T-helper 17 cell (primary cell): ENCODE measurements around the gene NAGA. TPM values are rescaled to one million over a fixed set of nuclear protein-coding genes. Genes with fewer than 3 reads are reported as not detected.
"Not testable (repeated sequence)": the region's sequence is repeated elsewhere in the genome, so short reads cannot be mapped to it uniquely, and the experiment has no call there.

Source experiments
- ATAC-seq: fragments of 150-1000 bp; cut with Tn5 transposase; 2 replicates; pipeline ENCODE4 v1.10.0; 2021; ENCODE audit warnings: mild to moderate bottlenecking, moderate library complexity
- DNase-seq, 3 donors: peaks; one replicate each; pipeline versions ENCODE4 v3.0.0 to v3.0.0-alpha.2; 2020 to 2021
- H3K9me3 ChIP-seq: one replicate; pipeline ENCODE4 v1.7.0; 2013; ENCODE audit warnings: low read length, mild to moderate bottlenecking; ENCODE audit not compliant: control insufficient read depth, poor library complexity, severe bottlenecking
- H3K27ac Mint-ChIP-seq: one replicate; pipeline ENCODE4 v1.8.0; 2022; ENCODE audit warnings: mild to moderate bottlenecking, moderate library complexity, mixed read lengths
- H3K27me3 Mint-ChIP-seq: one replicate; pipeline ENCODE4 v1.8.0; 2022; ENCODE audit warnings: mixed read lengths
- H3K36me3 Mint-ChIP-seq: one replicate; pipeline ENCODE4 v1.8.0; 2022; ENCODE audit warnings: low read depth, mixed read lengths
- H3K4me1 Mint-ChIP-seq: one replicate; pipeline ENCODE4 v1.8.0; 2022; ENCODE audit warnings: mild to moderate bottlenecking, mixed read lengths
- H3K4me3 Mint-ChIP-seq: one replicate; pipeline ENCODE4 v1.8.0; 2022; ENCODE audit warnings: mild to moderate bottlenecking, moderate library complexity, mixed read lengths
- total RNA-seq, 4 donors: library from RNA in 2 of 4; stranded (reverse) in 2 of 4; gene quantifications; one replicate each; pipeline ENCODE4 v1.2.3 and lab custom pipeline; 2022 to 2026

The NAGA gene
- total RNA-seq (10 to 100 TPM in 1 of 2 donors, 1 to 10 TPM in 1; 9.1 to 10.6 TPM), total RNA-seq (lab: John Stamatoyannopoulos, UW) (18.8 to 43.8 reads per million in 2 donors)

DNA sequence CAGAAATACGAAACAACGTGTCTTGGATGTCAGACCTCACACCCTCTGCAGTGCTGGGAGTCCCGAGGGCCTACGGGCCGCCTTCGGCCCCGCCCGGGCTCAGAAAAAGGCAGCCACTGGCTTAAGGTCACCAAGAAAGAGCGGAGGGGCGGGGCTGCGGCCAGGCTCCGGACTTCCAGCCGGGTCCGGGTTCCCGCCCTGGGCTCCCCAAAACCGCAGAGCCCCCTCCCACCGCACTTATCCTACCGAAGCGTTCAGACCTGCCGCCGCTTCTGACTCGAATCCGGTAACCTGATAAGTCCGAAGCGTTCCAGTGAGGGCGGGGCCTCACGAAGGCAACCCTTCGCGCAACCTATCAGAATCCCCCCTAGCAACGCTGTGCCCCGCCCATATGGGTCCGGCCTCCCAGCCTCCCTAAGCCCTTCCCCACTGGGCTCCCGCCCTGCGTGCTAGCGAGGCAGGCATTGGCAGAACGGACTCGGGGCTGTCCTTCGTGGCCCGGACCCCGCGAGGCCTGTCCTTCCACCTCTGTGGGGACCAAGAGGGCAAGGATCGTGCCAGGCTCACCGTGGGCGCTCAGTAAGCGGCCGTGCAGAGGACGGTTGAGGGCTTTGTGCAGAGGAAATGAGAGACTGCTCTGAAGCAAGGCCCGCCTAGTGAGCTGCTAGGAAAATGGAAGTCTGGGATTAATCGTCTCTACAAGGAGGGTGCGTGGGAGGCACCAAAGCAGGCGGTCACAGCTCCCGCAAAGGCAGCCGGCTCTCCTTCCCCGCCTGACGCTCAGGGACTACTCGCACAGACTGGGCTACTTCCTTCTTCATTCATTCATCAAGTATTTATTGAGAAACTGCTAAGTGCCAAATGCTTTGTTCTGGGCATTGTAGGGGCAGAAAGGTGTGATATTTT, at the start of gene NAGA:
NAGA (minus strand) TSS at position 296 of the 906 bp plus-strand sequence. CDS start 515 bp downstream, outside the sequence.
- Mint-ChIP-seq H3K27me3 (no peaks in the 10 kb centered on the region), H3K36me3 (no peaks in the 10 kb centered on the region), H3K4me3 (peak within 1 kb of the TSS; percentile 94), H3K4me1 (peaks cover 29% of the 10 kb centered on the region), H3K27ac (peak within 1 kb of the TSS; percentile 88)
- peak; percentile 99 for ATAC-seq
- peak; percentile 83 to 88 (median 86) for DNase-seq
- H3K9me3 ChIP-seq: no peaks in the 10 kb centered on the region

DNA sequence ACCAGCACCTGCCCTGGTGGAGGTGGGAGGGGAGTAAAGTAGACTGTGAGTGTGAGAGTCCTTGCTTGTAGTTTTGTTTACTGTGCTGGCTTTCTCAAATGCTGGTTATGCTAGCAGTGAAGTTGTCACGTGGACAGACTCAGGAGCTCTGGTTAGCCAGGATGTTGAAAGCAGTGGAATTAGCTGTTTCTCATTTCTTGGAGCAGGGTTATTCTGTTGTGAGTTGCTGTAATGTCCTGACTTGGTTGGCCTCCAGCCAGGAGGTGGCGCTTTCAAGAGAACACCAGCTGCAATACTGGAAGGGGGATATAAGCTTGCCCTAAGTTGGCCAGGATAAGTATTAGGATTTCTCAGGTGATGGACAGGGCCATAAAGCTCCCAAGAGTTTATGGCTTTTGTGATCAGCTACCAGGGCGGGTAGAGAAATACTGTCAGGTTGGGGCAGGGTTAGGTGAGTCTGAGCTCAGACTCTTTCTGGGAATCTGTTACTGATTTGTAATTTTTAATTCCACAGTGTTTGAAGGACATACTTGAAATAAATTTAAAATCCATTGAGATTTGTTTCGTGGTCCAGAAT, 46.3 kb upstream of the NAGA start:
- Mint-ChIP-seq H3K36me3 (peaks cover 6% of the 10 kb centered on the region), H3K4me3 (no peak overlapping the region), H3K27ac (no peak overlapping the region), H3K27me3 (no peaks in the 10 kb centered on the region), H3K4me1 (peaks cover 27% of the 10 kb centered on the region)
- no peaks in the 10 kb centered on the region for H3K9me3 ChIP-seq
- no peak for ATAC-seq
- no peak for DNase-seq

DNA sequence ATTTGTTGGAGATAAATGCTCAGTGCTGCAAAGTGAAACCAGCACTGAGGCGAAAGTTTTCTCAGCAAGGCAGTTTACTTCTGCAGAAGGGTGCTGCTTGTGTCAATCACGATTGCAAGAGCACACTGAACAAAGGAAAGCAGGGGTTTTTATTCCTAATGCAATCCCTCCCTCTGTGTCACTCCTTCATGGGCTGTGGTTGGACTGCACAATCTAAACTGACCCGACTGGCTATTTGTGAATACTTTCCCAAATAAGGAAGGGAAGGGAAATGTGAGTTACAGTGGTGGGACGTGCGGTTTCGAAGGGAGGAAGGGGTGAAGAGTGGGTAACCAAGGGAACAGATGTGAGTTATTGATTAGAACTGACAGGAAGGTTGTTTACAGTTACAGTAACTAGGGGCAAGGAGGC, 44.8 kb upstream of the NAGA start:
- not testable (repeated sequence) for H3K9me3 ChIP-seq, H3K27ac Mint-ChIP-seq, H3K4me3 Mint-ChIP-seq, H3K36me3 Mint-ChIP-seq, DNase-seq, H3K27me3 Mint-ChIP-seq, ATAC-seq
- H3K4me1 Mint-ChIP-seq: peaks cover 20% of the 10 kb centered on the region

DNA sequence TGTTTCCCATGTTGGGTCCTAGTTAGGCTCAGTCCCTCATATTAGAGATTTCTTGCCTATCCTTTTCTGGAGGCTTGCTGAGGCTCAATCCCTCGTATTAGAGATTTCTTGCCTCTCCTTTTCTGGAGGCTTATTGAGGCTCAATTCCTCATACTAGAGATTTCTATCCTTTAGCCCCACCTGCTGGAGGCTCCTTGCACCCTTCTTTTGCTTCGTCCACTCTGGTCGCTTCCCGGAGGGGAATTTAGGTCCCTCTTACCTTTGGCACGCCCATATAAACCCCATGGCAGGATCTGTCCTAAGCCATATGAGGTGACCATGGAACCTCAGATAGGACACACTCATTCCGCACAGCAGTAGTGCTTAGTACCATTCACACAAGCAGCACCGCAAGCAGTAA, 44.1 kb upstream of the NAGA start:
- DNase-seq (no peak), ATAC-seq (no peak)
- no peaks in the 10 kb centered on the region for H3K9me3 ChIP-seq
- Mint-ChIP-seq H3K4me3 (no peak overlapping the region), H3K36me3 (peaks cover 6% of the 10 kb centered on the region), H3K4me1 (peaks cover 13% of the 10 kb centered on the region), H3K27me3 (no peaks in the 10 kb centered on the region), H3K27ac (no peak overlapping the region)

DNA sequence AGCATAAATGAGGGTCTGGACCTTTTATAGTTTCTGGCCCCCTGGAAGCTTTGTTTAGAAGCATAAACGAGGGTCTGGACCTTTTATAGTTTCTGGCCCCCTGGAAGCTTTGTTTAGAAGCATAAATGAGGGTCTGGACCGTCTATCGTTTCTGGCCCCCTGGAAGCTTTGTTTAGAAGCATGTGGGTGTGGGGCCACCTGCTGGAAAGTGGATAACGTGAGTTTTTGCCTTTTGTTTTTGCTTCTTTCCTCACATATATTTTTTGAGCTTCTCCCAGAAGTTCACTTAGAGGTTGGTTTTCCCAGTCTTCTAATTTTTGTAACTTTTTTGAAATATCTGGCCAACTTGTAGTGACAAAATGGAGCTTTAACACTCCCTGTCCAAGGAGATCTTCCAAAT, 42.2 kb upstream of the NAGA start:
- not testable (repeated sequence) for H3K4me1 Mint-ChIP-seq, ATAC-seq, H3K9me3 ChIP-seq, H3K27ac Mint-ChIP-seq, H3K4me3 Mint-ChIP-seq, H3K36me3 Mint-ChIP-seq, H3K27me3 Mint-ChIP-seq, DNase-seq

DNA sequence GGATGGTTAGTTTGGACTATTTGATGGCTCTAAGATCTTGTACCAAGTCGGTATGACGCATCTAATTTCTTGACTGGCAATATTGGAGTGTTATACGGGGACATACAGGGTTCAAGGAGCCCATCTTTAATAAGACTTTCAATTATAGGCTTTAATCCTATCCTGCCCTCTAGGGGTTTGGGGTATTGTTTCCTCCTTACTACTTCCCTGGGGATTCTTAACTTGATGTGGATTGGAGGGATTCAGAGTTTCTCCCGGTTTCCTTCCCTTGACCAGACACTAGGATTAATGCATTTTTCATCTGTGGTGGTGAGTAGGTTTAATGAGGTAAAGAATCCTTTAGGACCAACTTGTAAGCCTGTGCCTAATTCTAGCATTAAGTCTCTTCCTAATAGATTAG, 41.2 kb upstream of the NAGA start:
- DNase-seq (no peak), ATAC-seq (no peak)
- Mint-ChIP-seq H3K4me3 (no peak overlapping the region), H3K4me1 (no peaks in the 10 kb centered on the region), H3K27me3 (no peaks in the 10 kb centered on the region), H3K36me3 (peaks cover 3% of the 10 kb centered on the region), H3K27ac (no peak overlapping the region)
- H3K9me3 ChIP-seq: no peaks in the 10 kb centered on the region

DNA sequence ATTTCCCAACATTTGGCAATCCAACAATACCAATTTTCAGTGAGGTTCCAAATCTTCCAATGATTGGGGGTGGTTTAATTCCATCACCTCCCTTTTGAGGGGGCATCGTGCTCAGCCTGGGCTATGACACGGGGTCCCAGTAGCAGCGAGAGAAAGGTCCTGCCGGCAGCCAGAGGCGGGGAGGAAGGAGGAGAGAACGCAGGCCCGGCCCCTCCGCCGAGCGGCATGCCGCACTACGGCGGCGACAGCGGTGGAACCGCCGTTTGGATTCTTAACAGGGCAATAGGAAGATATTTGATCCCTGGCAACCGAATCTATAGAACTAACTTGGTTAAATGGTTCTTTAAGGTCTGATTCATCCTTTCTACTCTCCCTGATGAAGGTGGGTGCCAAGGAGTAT, 38.2 kb upstream of the NAGA start:
- Mint-ChIP-seq H3K27me3 (no peaks in the 10 kb centered on the region), H3K4me1 (no peaks in the 10 kb centered on the region), H3K4me3 (no peak overlapping the region), H3K36me3 (no peaks in the 10 kb centered on the region), H3K27ac (no peak overlapping the region)
- peaks cover 4% of the 10 kb centered on the region for H3K9me3 ChIP-seq
- ATAC-seq (no peak), DNase-seq (no peak)

DNA sequence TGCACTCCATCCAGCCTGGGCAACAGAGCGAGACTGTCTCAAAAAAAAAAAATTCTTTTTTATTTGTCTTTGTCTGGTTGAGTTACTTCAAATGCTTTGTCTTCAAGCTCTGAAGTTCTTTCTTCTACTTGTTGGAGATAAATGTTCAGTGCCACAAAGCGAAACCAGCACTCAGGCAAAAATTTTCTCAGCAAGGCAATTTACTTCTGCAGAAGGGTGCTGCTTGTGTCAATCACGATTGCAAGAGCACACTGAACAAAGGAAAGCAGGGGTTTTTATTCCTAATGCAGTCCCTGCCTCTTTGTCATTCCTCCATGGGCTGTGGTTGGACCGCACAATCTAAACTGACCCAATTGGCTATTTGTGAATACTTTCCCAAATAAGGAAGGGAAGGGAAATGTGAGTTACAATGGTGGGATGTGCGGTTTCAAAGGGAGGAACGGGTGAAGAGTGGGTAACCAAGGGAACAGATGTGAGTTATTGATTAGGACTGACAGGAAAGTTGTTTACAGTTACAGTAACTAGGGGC, 33.8 kb upstream of the NAGA start:
- H3K36me3 Mint-ChIP-seq, H3K4me3 Mint-ChIP-seq, H3K27ac Mint-ChIP-seq, H3K27me3 Mint-ChIP-seq, H3K9me3 ChIP-seq, DNase-seq, H3K4me1 Mint-ChIP-seq, ATAC-seq: not testable (repeated sequence)

DNA sequence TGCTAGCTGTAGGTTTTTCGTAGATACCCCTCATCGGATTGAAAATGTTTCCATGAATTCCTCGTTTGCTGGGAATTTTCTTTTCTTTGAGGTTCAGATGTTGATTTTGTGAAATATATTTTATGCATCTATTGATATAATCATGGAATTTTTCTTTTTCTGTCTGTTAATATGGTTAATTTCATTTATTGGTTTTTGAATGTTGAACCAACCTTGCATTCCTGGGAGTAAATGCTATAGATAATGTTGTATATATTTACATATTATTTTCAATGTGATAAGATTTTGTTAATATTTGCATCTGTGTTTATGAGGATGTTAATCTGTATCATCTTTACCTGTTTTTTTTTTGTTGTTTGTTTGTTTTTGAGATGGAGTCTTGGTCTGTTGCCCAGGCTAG, 30.6 kb upstream of the NAGA start:
- H3K27me3 Mint-ChIP-seq: no peaks in the 10 kb centered on the region
- DNase-seq: no peak
- H3K4me1 Mint-ChIP-seq: peaks cover 2% of the 10 kb centered on the region
- no peak for ATAC-seq
- H3K27ac Mint-ChIP-seq: no peak overlapping the region
- H3K36me3 Mint-ChIP-seq: peaks cover 4% of the 10 kb centered on the region
- H3K9me3 ChIP-seq: peaks cover 4% of the 10 kb centered on the region
- no peak overlapping the region for H3K4me3 Mint-ChIP-seq

DNA sequence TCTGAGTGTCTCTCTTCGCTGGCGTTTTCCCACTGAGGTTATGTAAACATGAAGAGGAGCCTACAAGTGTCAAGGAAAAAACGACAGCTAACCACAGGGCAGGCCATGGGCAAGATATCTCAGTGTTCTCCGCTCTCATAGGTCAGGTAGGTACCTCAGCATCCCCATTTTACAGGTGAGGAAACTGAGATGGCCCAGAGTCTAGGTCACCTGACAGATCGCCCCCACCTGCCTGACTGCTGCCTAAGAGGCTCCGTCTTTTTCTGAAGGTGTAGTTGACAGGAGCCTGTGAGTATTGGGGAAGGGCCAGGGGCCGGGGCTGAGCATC, 20.8 kb upstream of the NAGA start:
- peaks cover 22% of the 10 kb centered on the region for H3K4me1 Mint-ChIP-seq

DNA sequence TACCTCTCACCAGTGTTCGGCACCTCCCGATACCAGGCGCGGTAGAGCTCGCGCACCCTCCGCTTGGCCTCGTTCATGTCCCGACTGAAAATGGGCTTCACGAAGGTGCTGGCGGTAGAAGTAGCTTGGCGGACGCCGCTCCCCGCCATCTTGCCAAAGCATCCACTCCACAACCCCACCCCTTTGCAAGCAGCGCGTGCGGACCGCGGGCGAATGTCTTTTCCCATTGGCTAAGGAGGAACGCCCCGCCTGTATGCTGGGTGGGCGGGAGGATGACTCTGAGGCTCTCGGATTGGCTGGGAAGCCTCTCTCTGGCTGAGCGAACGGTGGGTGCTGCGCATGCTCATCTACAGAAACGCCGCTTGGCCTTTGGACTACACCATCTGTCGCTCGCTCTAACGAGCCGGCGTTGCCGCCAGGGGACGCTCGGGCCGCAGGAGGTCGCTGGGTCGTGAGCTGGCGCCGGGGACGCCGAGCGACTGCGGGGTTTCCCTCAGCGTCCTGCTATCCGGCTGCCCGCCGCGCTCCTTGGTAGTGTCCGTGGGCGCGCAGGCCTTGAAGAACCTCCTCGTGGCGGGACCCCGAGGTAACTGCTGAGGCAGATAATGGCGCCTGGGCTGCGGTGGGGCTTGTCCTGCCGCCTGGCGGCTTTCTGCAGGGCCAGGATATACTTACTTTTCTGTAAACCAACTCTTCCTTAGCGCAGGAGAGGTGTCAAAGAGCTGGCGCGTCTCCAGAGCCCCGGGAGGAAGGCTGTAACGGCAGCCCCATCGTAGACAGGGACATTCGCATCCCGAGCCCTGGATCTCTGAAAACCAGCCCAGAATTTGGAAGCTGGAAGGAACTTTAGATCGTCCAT, 20.2 kb upstream of the NAGA start, which contains the start of gene NDUFA6:
NDUFA6 (minus strand) TSS at position 177 of the 859 bp plus-strand sequence; CDS start at position 149, 28 bp downstream.
- peaks cover 4% of the 10 kb centered on the region for H3K36me3 Mint-ChIP-seq
- ATAC-seq (peak; percentile 89), DNase-seq (peak; percentile 94 to 98 (median 95))
- H3K27me3 Mint-ChIP-seq: no peaks in the 10 kb centered on the region
- H3K4me1 Mint-ChIP-seq: peaks cover 24% of the 10 kb centered on the region
- peak within 1 kb of the TSS; percentile 97 for H3K4me3 Mint-ChIP-seq
- no peaks in the 10 kb centered on the region for H3K9me3 ChIP-seq
- H3K27ac Mint-ChIP-seq: peak within 1 kb of the TSS; percentile 95

More for the DNA sequence above, 20.8 kb upstream of the NAGA start:
- no peaks in the 10 kb centered on the region for H3K9me3 ChIP-seq
- no peak for DNase-seq
- H3K4me3 Mint-ChIP-seq: peak overlapping the region; percentile 97
- peak overlapping the region; percentile 95 for H3K27ac Mint-ChIP-seq
- H3K27me3 Mint-ChIP-seq: no peaks in the 10 kb centered on the region
- H3K36me3 Mint-ChIP-seq: peaks cover 4% of the 10 kb centered on the region
- ATAC-seq: no peak

DNA sequence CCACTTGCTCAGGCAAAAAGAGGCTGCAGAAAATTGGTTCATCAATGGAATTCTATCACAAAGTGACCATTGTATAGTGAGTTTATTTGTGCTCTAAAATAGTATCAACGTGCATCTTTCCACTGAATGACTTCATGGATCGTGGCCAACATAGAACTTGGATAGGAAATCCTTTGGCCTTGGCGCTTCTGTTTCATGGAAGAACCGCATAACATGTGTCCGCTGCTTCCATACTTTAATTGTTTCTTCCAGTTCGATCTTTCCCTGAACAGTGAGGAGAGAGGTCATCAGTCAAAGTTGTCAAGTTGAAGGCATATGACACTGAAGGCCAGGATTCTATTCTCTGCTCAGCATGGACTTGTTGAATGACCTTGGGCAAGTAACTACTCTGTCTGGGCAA, 15.4 kb upstream of the NAGA start:
- Mint-ChIP-seq H3K27ac (no peak overlapping the region), H3K27me3 (no peaks in the 10 kb centered on the region), H3K4me1 (peaks cover 28% of the 10 kb centered on the region), H3K36me3 (peaks cover 6% of the 10 kb centered on the region), H3K4me3 (no peak overlapping the region)
- ATAC-seq (no peak), DNase-seq (no peak)
- no peaks in the 10 kb centered on the region for H3K9me3 ChIP-seq

DNA sequence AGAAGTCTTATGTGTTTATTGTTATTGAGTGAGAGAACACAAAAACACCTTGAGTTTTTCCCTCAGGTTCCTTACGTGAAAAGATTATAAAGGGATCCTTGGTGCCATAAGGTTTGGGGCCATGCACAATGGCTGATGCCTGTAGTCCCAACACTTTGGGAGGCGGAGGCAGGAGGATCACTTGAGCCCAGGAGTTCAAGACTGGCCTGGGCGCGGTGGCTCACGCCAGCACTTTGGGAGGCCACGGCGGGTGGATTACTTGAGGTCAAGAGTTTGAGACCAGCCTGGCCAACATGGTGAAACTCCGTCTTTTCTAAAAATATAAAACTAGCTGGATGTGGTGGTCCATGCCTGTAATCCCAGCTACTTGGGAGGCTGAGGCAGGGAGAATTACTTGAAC, 14.3 kb upstream of the NAGA start:
- no peak for DNase-seq
- ATAC-seq: no peak
- Mint-ChIP-seq H3K36me3 (peaks cover 5% of the 10 kb centered on the region), H3K4me1 (peaks cover 26% of the 10 kb centered on the region), H3K4me3 (no peak overlapping the region), H3K27me3 (no peaks in the 10 kb centered on the region), H3K27ac (peak overlapping the region; percentile 70)
- no peaks in the 10 kb centered on the region for H3K9me3 ChIP-seq
